Fibroblast of villous mesenchyme (primary cell): ENCODE results near the gene NODAL. TPM values are rescaled to one million over a fixed set of nuclear protein-coding genes. Genes with fewer than 3 reads are reported as not detected.

ENCODE experiments used
- DNase-seq: peaks from one replicate; pipeline ENCODE4 v3.0.0-alpha.2; 2010; ENCODE audit warnings: low read depth
- H3K4me3 ChIP-seq: 2 replicates; pipeline ENCODE4 v1.5.1; 2011; ENCODE audit warnings: low read depth, mild to moderate bottlenecking, low read length
- total RNA-seq: library from RNA; depleted of rRNA; stranded (reverse); fragments of >200 nt; gene quantifications from 2 replicates; pipeline ENCODE4 v1.2.3, GENCODE V29; 2012
- TF ChIP-seq, protein P1 (sequence below): IDR thresholded peaks from 2 replicates; pipeline ENCODE4 v1.5.1; 2012; ENCODE audit warnings: low read depth, mild to moderate bottlenecking, low read length; ENCODE audit not compliant: insufficient read depth

NODAL gene
- total RNA-seq, 1 donor, result not detected

DNA sequence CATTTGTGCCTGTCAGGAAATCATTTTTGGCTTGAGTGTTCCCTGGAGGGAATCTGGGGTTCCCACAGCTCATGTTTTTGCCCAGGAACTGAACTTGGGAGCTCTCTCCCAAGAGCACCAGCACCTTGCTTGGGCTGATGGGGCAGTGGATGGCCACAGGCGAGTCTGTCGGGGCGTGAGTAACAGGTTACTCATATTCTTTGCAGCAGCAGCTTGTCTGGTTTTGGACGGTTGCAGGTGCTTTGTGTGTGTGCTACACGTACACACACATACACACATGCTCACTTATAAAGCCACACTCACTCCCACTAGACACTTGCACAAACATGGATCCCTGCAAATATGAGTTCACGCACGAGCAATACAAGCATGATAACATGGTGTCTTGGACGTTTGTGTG is 34.2 kb upstream of the NODAL start:
- no peak for DNase-seq
- TF ChIP-seq, protein P1, sequence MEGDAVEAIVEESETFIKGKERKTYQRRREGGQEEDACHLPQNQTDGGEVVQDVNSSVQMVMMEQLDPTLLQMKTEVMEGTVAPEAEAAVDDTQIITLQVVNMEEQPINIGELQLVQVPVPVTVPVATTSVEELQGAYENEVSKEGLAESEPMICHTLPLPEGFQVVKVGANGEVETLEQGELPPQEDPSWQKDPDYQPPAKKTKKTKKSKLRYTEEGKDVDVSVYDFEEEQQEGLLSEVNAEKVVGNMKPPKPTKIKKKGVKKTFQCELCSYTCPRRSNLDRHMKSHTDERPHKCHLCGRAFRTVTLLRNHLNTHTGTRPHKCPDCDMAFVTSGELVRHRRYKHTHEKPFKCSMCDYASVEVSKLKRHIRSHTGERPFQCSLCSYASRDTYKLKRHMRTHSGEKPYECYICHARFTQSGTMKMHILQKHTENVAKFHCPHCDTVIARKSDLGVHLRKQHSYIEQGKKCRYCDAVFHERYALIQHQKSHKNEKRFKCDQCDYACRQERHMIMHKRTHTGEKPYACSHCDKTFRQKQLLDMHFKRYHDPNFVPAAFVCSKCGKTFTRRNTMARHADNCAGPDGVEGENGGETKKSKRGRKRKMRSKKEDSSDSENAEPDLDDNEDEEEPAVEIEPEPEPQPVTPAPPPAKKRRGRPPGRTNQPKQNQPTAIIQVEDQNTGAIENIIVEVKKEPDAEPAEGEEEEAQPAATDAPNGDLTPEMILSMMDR, result no peak
- H3K4me3 ChIP-seq, result no peak overlapping the region

DNA sequence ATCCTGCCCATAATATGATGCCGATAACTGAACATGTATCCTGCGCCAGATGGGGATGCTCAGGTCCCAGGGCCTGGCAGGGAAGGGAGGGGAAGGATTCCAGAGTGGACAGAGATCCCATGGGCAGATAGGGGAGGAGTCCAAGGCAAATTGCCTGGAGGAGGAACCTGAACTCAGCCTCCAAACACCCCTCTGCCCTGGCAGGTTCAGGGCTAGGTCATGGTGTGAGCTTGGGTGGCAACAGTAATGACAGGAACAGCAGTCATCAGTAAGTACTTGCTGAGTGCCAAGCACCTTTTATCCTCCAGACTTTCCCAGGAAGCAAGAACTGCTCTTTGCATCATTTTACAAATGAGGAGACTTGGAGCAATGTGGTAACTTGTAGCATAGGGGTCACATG is 33.3 kb upstream of the NODAL start:
- H3K4me3 ChIP-seq, result no peak overlapping the region
- no peak for DNase-seq
- TF ChIP-seq, protein P1, result no peak

DNA sequence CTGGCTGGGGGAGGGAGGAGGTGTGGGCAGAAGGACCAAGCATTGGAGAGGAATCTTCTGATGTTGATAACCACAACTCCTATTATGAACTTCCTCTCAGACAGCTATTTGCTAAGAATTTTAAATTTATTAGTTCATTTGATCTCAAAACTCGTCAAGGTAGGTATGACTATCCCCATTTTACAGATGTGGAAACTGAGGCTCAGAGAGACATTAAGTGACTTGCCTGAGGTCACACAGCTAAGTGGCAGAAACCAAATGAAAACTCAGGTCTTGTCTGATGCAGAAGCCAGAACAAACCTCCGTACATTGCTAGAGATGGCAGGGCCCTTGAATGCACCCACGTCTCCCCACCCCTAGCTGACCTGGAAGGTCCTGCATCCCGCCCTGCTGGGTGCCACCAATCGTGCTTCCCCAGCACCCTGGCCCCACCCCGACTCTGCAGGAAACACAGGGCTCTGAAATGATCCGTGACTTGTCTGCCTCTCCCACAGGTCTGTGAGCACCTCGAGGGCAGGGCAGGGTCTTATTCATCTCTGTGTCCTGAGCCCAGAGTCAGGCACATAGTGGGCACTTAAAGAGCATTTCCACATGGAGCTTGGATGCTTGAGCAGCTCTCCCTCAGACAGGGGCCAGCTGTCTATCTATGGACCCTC is 31.4 kb upstream of the NODAL start:
- TF ChIP-seq, protein P1, result no peak
- H3K4me3 ChIP-seq, result no peak overlapping the region
- no peak for DNase-seq

DNA sequence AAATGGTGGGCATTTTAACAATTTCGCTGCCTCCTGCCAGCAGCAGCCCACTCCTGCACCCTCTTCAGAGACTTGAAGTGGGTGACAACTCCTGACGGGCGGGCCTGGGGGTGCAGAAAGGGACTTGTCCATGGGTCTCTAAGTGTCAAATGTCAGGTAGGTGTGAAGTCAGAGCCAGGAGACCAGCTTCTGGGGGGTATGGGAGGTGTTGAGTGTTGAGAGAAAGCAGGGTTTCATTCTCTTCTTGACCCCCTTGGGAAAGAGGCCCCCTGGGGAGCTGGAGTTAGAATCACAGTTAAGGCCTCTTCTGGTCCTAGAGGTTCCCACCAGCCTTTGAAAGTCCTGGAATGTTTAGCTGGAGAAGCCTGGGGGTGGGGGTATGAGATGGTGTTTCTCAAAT is 25.5 kb upstream of the NODAL start:
- no peak for DNase-seq
- TF ChIP-seq, protein P1, result no peak
- H3K4me3 ChIP-seq, result no peak overlapping the region

DNA sequence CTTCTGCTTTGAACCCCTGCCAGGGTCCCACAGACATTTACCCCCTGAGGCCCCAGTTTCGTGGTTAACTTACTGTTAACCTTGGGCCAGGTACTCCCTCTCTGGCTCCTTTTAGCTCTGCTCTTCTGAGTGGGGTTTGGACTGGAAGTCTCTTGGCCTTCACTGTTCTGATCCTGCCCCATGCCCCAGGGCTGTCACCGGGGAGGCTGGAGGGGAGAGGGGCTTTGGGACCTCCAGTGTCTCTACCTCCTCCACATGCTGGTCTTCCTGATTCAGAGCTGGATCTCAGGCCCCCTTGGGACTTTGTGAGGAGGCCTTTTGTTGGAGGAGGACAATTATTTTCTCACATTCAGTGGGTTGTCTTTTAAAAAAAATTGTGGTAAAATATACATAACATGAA is 24.4 kb upstream of the NODAL start:
- TF ChIP-seq, protein P1, result no peak
- no peak for DNase-seq
- H3K4me3 ChIP-seq, result no peak overlapping the region

DNA sequence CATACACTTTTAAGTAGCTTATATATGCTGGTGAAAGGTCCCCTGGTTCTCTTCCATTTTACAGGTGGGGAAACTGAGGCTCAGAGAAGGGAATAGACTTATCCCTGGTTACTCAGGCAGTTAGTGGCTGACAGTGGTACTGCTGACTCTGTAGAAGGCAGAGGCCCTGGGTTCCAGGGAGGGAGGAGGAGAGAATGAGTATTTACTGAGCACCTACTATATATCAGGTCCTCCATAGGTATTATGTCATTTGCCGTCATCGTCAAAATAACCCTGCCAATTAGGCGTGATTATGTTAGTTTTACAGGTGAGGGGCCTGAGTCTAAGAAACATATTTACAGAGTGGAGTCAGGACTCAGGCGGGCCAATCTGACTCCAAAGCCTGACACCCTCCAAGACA is 23.8 kb upstream of the NODAL start:
- TF ChIP-seq, protein P1, result no peak
- DNase-seq, result no peak
- no peak overlapping the region for H3K4me3 ChIP-seq
